Keratinocyte (primary cell): Measurements from ENCODE around the gene MAN2C1.

ENCODE experiments used
- CTCF ChIP-seq, 3 experiments: IDR thresholded peaks in 1 of 3; conservative IDR thresholded peaks in 1 of 3; optimal IDR thresholded peaks in 1 of 3; 2 replicates in 2 of 3; 3 replicates in 1 of 3; pipeline versions ENCODE3 to v1.5.1; 2011; ENCODE audit warnings: low read length in 3 of 3, mild to moderate bottlenecking in 3 of 3, moderate library complexity in 2 of 3, control low read depth in 1 of 3, inconsistent platforms in 1 of 3; ENCODE audit not compliant: insufficient read depth in 2 of 3; ENCODE audit errors: extremely low read depth in 1 of 3
- EZH2 ChIP-seq: IDR thresholded peaks from one replicate; pipeline ENCODE4 v1.6.1; 2012; ENCODE audit warnings: inconsistent platforms, mild to moderate bottlenecking, low read length, moderate library complexity

- TF ChIP-seq EZH2 (no peak), CTCF (optimal IDR thresholded peaks at IDR 0.05 in 1 of 3, IDR thresholded peaks at IDR 0.05 in 1 of 3, conservative IDR thresholded peaks at IDR 0.05 in 1 of 3; ENCODE audit: extremely low read depth in 1 of 3, insufficient read depth in 2 of 3, low read length in 3 of 3) (no peak)
Measured at GRCh38 chr15:75339531-75340240, 28.7 kb downstream of the MAN2C1 start.
